HepG2 (cell line): ENCODE measurements around the gene CAP2. TPM values are rescaled to one million over a fixed set of nuclear protein-coding genes. Genes with fewer than 3 reads are reported as not detected.

ENCODE experiments used
- ELF4 ChIP-seq: sonication (generic); formaldehyde crosslinking; IDR thresholded peaks from 2 replicates; pipeline ENCODE4 v1.5.0; 2020; ENCODE audit warnings: missing genetic modification reagents, mild to moderate bottlenecking, moderate library complexity, borderline replicate concordance
- MEF2D ChIP-seq: sonication (generic); formaldehyde crosslinking; IDR thresholded peaks from 2 replicates; pipeline ENCODE4 v1.5.1; 2020; ENCODE audit warnings: mild to moderate bottlenecking, missing genetic modification reagents
- NFRKB ChIP-seq: fragments of 450-650 bp; IDR thresholded peaks from 2 replicates; pipeline ENCODE4 v1.6.1; 2017
- NR1H2 ChIP-seq: sonication (generic); formaldehyde crosslinking; IDR thresholded peaks from 2 replicates; pipeline ENCODE4 v1.8.1; 2022; ENCODE audit warnings: low read depth, missing genetic modification reagents, borderline replicate concordance
- PHF8 ChIP-seq: sonication (generic); formaldehyde crosslinking; IDR thresholded peaks from 2 replicates; pipeline ENCODE4 v1.5.0; 2020; ENCODE audit warnings: missing genetic modification reagents
- PRDM4 ChIP-seq: sonication (generic); formaldehyde crosslinking; IDR thresholded peaks from 2 replicates; pipeline ENCODE4 v1.9.0; 2021; ENCODE audit warnings: missing genetic modification reagents, borderline replicate concordance
- ZBTB21 ChIP-seq: sonication (generic); formaldehyde crosslinking; IDR thresholded peaks from 2 replicates; pipeline ENCODE4 v1.4.0; 2020; ENCODE audit warnings: missing genetic modification reagents
- ZNF12 ChIP-seq: sonication (generic); formaldehyde crosslinking; IDR thresholded peaks from 2 replicates; pipeline ENCODE4 v1.5.0; 2020; ENCODE audit warnings: missing genetic modification reagents
- ZNF761 ChIP-seq: sonication (generic); formaldehyde crosslinking; conservative IDR thresholded peaks from 2 replicates; pipeline ENCODE4 v1.4.0; 2020; ENCODE audit warnings: mild to moderate bottlenecking, missing genetic modification reagents
- polyA plus RNA-seq, 8 experiments: library from polyadenylated mRNA; depleted of rRNA in 3 of 8; stranded (reverse) in 7 of 8; unstranded in 1 of 8; fragments of >200 nt; fragmentation: Illumina TruSeq in 4 of 8; extraction: Trizol in 4 of 8; gene quantifications; 2 replicates each; pipeline versions ENCODE4 v1.2.1 to v1.2.3, GENCODE V29; 2011 to 2016; ENCODE audit warnings: low read depth in 4 of 8, missing spikeins in 1 of 8, mixed read lengths in 1 of 8; ENCODE audit not compliant: insufficient read depth in 1 of 8
- total RNA-seq, 5 experiments: library from RNA; depleted of rRNA; stranded (reverse); fragments of >200 nt; fragmentation: Illumina TruSeq; extraction: Trizol; gene quantifications; 2 replicates each; pipeline ENCODE4 v1.2.3, GENCODE V29; 2016; ENCODE audit warnings: low read depth in 1 of 5
- TF ChIP-seq, protein P1 (sequence below): sonication (generic); formaldehyde crosslinking; IDR thresholded peaks from 2 replicates; pipeline ENCODE4 v1.4.0; 2020; ENCODE audit warnings: missing genetic modification reagents
- TF ChIP-seq, protein P2 (sequence below): sonication (generic); formaldehyde crosslinking; conservative IDR thresholded peaks from 2 replicates; pipeline ENCODE4 v1.8.1; 2023; ENCODE audit warnings: missing genetic modification reagents
- TF ChIP-seq, protein P3 (sequence below): sonication (generic); formaldehyde crosslinking; IDR thresholded peaks from 2 replicates; pipeline ENCODE4 v1.4.0; 2020; ENCODE audit warnings: missing genetic modification reagents
- TF ChIP-seq, protein P4 (sequence below): sonication (generic); formaldehyde crosslinking; IDR thresholded peaks from 2 replicates; pipeline ENCODE4 v1.4.0; 2020; ENCODE audit warnings: missing genetic modification reagents, borderline replicate concordance
- TF ChIP-seq, protein P5 (sequence below): sonication (generic); formaldehyde crosslinking; IDR thresholded peaks from 2 replicates; pipeline ENCODE4 v1.8.1; 2022; ENCODE audit warnings: low read depth, mild to moderate bottlenecking, missing genetic modification reagents

The CAP2 gene
- total and polyA plus RNA-seq, 2 of the 13 experiments (the other 11 are each of a cell fraction or from before 2014, with no cell fraction given), result 7.9 to 53.1 TPM

DNA sequence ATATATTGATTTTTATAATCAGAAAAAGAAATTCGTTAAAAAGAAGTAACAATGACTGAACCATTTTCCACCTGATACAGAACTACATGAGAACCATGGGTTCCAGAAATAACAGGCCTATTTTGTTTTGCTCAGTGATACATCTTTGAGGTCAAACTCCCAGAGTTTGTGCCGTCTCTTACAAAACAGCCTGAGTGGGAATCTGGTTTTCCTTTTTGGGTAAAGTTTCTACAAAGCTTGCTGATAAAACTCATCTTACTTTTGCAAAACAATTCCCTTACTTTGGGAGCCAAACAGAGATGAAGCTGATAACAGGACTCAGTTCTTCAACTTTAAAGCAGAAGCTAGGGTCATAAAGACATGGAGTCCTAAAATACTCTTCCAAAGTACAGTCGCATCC is 108.0 kb downstream of the CAP2 start (continued):
- TF ChIP-seq NFRKB, result no peak
- TF ChIP-seq ELF4, result no peak
- TF ChIP-seq, protein P1, sequence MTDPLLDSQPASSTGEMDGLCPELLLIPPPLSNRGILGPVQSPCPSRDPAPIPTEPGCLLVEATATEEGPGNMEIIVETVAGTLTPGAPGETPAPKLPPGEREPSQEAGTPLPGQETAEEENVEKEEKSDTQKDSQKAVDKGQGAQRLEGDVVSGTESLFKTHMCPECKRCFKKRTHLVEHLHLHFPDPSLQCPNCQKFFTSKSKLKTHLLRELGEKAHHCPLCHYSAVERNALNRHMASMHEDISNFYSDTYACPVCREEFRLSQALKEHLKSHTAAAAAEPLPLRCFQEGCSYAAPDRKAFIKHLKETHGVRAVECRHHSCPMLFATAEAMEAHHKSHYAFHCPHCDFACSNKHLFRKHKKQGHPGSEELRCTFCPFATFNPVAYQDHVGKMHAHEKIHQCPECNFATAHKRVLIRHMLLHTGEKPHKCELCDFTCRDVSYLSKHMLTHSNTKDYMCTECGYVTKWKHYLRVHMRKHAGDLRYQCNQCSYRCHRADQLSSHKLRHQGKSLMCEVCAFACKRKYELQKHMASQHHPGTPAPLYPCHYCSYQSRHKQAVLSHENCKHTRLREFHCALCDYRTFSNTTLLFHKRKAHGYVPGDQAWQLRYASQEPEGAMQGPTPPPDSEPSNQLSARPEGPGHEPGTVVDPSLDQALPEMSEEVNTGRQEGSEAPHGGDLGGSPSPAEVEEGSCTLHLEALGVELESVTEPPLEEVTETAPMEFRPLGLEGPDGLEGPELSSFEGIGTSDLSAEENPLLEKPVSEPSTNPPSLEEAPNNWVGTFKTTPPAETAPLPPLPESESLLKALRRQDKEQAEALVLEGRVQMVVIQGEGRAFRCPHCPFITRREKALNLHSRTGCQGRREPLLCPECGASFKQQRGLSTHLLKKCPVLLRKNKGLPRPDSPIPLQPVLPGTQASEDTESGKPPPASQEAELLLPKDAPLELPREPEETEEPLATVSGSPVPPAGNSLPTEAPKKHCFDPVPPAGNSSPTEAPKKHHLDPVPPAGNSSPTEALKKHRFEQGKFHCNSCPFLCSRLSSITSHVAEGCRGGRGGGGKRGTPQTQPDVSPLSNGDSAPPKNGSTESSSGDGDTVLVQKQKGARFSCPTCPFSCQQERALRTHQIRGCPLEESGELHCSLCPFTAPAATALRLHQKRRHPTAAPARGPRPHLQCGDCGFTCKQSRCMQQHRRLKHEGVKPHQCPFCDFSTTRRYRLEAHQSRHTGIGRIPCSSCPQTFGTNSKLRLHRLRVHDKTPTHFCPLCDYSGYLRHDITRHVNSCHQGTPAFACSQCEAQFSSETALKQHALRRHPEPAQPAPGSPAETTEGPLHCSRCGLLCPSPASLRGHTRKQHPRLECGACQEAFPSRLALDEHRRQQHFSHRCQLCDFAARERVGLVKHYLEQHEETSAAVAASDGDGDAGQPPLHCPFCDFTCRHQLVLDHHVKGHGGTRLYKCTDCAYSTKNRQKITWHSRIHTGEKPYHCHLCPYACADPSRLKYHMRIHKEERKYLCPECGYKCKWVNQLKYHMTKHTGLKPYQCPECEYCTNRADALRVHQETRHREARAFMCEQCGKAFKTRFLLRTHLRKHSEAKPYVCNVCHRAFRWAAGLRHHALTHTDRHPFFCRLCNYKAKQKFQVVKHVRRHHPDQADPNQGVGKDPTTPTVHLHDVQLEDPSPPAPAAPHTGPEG (CRISPR knock-in tag), result no peak
- no peak for TF ChIP-seq ZNF12 (CRISPR knock-in tag)
- TF ChIP-seq, protein P2, sequence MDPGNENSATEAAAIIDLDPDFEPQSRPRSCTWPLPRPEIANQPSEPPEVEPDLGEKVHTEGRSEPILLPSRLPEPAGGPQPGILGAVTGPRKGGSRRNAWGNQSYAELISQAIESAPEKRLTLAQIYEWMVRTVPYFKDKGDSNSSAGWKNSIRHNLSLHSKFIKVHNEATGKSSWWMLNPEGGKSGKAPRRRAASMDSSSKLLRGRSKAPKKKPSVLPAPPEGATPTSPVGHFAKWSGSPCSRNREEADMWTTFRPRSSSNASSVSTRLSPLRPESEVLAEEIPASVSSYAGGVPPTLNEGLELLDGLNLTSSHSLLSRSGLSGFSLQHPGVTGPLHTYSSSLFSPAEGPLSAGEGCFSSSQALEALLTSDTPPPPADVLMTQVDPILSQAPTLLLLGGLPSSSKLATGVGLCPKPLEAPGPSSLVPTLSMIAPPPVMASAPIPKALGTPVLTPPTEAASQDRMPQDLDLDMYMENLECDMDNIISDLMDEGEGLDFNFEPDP (CRISPR knock-in tag), result no peak
- TF ChIP-seq PHF8 (CRISPR knock-in tag), result no peak
- no peak for TF ChIP-seq NR1H2 (CRISPR knock-in tag)
- no peak for TF ChIP-seq MEF2D (CRISPR knock-in tag)
- TF ChIP-seq, protein P3, sequence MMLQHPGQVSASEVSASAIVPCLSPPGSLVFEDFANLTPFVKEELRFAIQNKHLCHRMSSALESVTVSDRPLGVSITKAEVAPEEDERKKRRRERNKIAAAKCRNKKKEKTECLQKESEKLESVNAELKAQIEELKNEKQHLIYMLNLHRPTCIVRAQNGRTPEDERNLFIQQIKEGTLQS (CRISPR knock-in tag), result no peak
- TF ChIP-seq, protein P4, sequence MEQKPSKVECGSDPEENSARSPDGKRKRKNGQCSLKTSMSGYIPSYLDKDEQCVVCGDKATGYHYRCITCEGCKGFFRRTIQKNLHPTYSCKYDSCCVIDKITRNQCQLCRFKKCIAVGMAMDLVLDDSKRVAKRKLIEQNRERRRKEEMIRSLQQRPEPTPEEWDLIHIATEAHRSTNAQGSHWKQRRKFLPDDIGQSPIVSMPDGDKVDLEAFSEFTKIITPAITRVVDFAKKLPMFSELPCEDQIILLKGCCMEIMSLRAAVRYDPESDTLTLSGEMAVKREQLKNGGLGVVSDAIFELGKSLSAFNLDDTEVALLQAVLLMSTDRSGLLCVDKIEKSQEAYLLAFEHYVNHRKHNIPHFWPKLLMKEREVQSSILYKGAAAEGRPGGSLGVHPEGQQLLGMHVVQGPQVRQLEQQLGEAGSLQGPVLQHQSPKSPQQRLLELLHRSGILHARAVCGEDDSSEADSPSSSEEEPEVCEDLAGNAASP, result no peak
- TF ChIP-seq PRDM4 (CRISPR knock-in tag), result no peak
- TF ChIP-seq ZNF761, result no peak
- TF ChIP-seq, protein P5, sequence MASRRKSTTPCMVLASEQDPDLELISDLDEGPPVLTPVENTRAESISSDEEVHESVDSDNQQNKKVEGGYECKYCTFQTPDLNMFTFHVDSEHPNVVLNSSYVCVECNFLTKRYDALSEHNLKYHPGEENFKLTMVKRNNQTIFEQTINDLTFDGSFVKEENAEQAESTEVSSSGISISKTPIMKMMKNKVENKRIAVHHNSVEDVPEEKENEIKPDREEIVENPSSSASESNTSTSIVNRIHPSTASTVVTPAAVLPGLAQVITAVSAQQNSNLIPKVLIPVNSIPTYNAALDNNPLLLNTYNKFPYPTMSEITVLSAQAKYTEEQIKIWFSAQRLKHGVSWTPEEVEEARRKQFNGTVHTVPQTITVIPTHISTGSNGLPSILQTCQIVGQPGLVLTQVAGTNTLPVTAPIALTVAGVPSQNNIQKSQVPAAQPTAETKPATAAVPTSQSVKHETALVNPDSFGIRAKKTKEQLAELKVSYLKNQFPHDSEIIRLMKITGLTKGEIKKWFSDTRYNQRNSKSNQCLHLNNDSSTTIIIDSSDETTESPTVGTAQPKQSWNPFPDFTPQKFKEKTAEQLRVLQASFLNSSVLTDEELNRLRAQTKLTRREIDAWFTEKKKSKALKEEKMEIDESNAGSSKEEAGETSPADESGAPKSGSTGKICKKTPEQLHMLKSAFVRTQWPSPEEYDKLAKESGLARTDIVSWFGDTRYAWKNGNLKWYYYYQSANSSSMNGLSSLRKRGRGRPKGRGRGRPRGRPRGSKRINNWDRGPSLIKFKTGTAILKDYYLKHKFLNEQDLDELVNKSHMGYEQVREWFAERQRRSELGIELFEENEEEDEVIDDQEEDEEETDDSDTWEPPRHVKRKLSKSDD (CRISPR knock-in tag), result no peak
- TF ChIP-seq ZBTB21 (CRISPR knock-in tag), result no peak
